Anterior cingulate cortex (tissue), 58 donors: ENCODE results near the gene DLG1.
"Not testable (repeated sequence)": the region's sequence is repeated elsewhere in the genome, so short reads cannot be mapped to it uniquely, and the experiment has no call there.

ENCODE experiments used
- DNase-seq, 58 donors: peaks; one replicate each; lab custom pipeline; 2025; lab: John Stamatoyannopoulos, UW

Gene DLG1

DNA sequence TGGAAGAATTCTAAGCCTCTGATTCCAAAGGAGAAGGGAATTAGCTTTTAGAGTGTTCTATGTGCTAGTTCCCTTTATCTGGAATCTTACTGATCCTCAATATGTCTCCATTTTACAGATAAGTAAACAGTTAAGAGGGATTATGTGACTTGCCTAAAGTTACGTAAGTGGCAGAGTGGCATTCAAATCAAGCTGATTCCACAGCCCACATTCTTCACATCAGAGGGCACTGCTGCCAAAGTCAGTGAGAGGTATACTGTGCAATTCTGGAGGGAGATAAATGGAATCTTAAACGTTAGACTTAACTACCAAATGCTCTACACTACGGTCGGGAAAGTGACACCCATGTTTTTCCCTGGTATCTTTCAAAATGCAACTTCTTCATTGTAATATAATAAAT is 257.8 kb downstream of the DLG1 start:
- DNase-seq, result no peak

- no peak for DNase-seq
Measured at GRCh38 chr3:197038679-197039462, 259.5 kb downstream of the DLG1 start.

- DNase-seq, result no peak
Measured at GRCh38 chr3:197035577-197035976, 262.8 kb downstream of the DLG1 start.

GRCh38 chr3:197034778-197035177 is 263.6 kb downstream of the DLG1 start:
- DNase-seq, result not testable (repeated sequence)

DNA sequence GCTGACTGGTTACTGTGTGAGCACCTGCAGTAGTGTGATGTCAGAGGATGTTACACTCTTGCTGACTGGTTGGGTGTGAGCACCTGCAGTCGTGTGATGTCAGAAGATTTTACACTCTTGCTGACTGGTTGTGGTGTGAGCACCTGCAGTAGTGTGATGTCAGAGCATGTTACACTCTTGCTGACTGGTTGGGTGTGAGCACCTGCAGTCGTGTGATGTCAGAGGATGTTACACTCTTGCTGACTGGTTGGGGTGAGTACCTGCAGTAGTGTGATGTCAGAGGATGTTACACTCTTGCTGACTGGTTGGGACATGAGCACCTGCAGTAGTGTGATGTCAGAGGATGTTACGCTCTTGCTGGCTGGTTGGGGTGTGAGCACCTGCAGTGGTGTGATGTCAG is 264.6 kb downstream of the DLG1 start:
- not testable (repeated sequence) for DNase-seq

GRCh38 chr3:197031315-197032285 is 266.8 kb downstream of the DLG1 start:
- no peak for DNase-seq

DNA sequence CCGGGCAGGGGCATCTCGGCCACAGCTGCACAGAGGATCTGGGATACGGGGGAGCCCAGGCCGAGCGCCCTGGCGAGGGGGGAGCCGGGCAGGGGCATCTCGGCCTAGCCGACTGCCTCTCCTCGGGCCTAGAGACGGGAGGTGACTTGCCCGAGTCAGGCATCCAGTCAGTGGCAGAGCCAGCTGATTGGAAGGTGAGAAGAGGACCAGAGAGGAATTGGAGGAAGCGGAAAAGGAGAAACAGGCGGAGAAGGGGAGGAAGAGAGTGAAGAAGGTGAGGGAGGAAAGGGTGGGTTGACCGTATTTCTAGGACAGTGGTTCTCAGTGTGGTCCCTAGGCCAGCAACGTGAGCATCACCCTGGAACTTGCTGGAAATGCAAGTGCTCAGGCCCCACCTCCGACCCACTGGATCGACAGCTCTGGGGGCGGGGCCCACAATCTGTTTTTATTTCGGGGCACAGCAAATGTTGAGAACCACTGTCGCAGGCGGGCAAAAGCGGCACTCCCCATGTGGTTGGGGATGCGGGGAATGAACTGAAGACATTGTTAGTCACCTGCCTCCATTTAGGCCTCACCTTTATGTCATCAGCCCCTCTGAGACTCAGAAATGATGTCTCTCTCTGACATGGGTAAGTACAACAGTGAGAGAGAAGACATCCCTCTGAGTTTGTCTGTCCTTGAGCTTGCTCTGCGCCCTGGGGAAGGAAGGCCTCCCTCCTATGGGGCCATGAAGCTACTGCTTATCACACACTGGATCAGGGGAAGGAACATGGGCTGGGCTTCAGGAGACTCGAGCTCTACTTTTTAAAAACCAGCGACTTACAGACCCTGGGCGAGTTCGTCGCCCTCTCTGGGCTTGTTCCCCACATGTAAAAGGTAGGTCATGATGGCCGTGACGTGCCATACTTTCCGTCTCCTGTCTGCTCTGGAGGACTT is 267.8 kb downstream of the DLG1 start:
- DNase-seq, result no peak

GRCh38 chr3:197029511-197030167 is 268.8 kb downstream of the DLG1 start, which contains the start of gene MELTF:
Gene MELTF, minus strand, starts transcription at chr3:197029817. Its CDS starts 115 bp downstream, at chr3:197029702.
- DNase-seq, result peak in 10 of 58 donors; percentile 22 to 49 (median 32)

DNA sequence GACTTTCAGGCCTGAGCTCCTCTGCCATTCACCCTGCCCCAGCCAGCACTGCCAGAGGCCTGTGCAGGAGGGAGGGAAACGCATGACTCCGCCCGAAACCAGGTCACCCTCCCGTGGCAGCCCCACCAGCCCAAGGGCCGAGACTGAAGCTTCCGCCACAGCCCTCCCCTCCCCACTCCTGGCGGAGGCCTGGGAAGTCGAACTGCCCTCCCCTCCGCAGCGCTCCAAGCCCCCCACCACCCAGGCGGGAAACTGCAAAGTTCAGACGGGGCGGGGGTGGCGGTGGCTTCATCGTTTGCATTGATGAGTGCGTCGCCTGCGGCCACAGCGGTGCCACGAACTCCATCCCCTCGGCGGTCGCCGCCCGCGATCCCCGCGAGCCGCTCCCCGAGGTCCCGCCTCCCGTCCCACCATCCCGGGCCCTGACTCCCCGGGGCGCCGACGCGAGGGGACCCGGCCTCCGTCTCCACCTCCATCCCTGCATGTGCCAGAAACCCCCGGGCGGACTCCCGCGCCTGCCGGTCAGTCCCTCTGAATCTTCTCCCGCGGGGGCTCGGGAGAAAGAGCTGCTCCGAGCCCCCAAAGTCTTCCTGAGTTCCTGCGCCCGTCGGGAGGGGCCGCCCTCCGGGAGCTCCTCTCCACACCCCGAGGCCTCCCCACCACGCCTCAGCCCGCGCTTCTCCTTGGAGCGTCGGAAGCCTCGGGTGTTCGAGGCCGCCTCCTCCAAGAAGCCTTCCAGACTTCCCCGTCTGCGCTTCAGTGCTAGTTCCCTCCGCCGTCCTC is 269.5 kb downstream of the DLG1 start:
- DNase-seq, result no peak

GRCh38 chr3:197027896-197028727 is 270.3 kb downstream of the DLG1 start:
- no peak for DNase-seq

DNA sequence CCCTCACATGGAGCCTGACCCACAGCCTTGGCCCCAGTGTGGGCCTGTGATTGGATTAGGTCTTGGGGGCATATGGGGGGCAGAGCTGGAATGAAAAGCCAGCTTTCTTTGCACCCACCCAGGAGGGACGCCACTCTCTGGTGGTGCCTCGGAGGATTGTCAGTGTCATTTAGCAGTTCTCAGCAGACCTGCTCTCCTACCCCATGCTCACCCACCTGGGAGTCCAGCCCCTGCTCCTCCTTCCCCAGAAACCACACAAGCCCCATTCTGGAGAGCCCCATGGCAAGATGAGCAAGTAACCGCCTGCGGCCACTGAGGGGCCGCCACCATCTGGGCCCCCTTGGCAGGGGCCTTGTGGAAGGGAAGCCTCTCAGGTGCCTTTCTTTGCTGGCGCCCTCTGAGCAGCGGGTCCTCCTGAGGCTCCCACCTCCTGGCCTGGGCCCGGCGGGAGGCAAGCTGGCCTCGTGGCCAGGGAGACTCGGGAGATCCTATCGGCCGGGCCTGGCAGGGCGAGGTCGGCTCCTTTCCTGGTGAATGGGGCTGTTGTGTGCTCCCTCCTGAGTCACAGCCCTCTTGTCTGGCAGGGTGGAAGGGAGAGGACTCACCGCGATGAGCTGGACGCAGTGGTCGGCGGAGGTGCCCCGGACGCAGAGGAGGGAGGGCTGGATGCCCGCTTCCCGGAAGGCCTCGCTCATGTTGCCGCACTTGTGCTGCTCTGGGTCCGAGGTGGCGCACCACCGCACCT is 271.1 kb downstream of the DLG1 start:
- DNase-seq, result peak in 1 of 58 donors; percentile 34

- DNase-seq, result no peak
Measured at GRCh38 chr3:197026481-197026866, 271.9 kb downstream of the DLG1 start.

GRCh38 chr3:197025736-197026480 is 272.5 kb downstream of the DLG1 start:
- DNase-seq, result no peak

- DNase-seq, result no peak
Measured at GRCh38 chr3:197024881-197025735, 273.3 kb downstream of the DLG1 start.

GRCh38 chr3:197023998-197024651 is 274.3 kb downstream of the DLG1 start:
- DNase-seq, result no peak
